OCI-LY3 (cell line): ENCODE measurements around the gene GJB1.

Experiments used
- H2AFZ ChIP-seq: fragments of 200-600, 300-600 bp; shearing (Covaris generic); 2 replicates; pipeline ENCODE4 v1.6.0; 2014; ENCODE audit warnings: antibody characterized with exemption, low read depth, low read length
- H3K27ac ChIP-seq: fragments of 200-600, 300-600 bp; sonication (generic); 2 replicates; pipeline ENCODE4 v1.5.1; 2014; ENCODE audit warnings: mild to moderate bottlenecking, low read length, moderate library complexity, mixed read lengths
- H3K27me3 ChIP-seq: fragments of 200-600, 300-600 bp; sonication (generic); 2 replicates; pipeline ENCODE4 v1.6.1; 2014; ENCODE audit warnings: low read depth, low read length, mixed read lengths
- H3K36me3 ChIP-seq: fragments of 200-600, 300-600 bp; sonication (generic); replicated peaks from 2 replicates; pipeline ENCODE3; 2014; ENCODE audit warnings: low read depth, low read length, mixed read lengths
- H3K4me1 ChIP-seq: fragments of 300-600, 200-600 bp; sonication (generic); 2 replicates; pipeline ENCODE4 v1.6.1; 2014; ENCODE audit warnings: low read length, mixed read lengths
- H3K4me2 ChIP-seq: fragments of 200-600, 300-600 bp; sonication (generic); 2 replicates; pipeline ENCODE4 v1.6.1; 2014; ENCODE audit warnings: low read length, mixed read lengths
- H3K4me3 ChIP-seq: fragments of 300-600, 200-600 bp; sonication (generic); 2 replicates; pipeline ENCODE4 v1.5.1; 2014; ENCODE audit warnings: antibody characterized with exemption, mild to moderate bottlenecking, low read length, moderate library complexity
- H3K79me2 ChIP-seq: fragments of 300-600, 200-600 bp; shearing (Covaris generic); 2 replicates; pipeline ENCODE4 v1.6.1; 2014; ENCODE audit warnings: mild to moderate bottlenecking, low read length, mixed read lengths
- H3K9ac ChIP-seq: fragments of 300-600, 200-600 bp; shearing (Covaris generic); 2 replicates; pipeline ENCODE4 v1.6.0; 2014; ENCODE audit warnings: mild to moderate bottlenecking, low read length, moderate library complexity
- H3K9me3 ChIP-seq: fragments of 200-600, 300-600 bp; shearing (Covaris generic); 2 replicates; pipeline ENCODE4 v1.6.1; 2014; ENCODE audit warnings: low read length, mixed read lengths; ENCODE audit not compliant: insufficient read depth
- H4K20me1 ChIP-seq: fragments of 200-600, 300-600 bp; sonication (generic); 2 replicates; pipeline ENCODE4 v1.6.1; 2016; ENCODE audit warnings: low read length, mixed read lengths; ENCODE audit not compliant: insufficient read depth
- CTCF ChIP-seq: fragments of 200-600, 300-600 bp; sonication (generic); IDR thresholded peaks from 2 replicates; pipeline ENCODE4 v1.5.1; 2014; ENCODE audit warnings: antibody characterized with exemption, low read length, low read depth
- EZH2phosphoT487 ChIP-seq: fragments of 200-600 bp; shearing (Covaris generic); IDR thresholded peaks from 2 replicates; pipeline ENCODE4 v1.6.1; 2018; ENCODE audit warnings: antibody characterized with exemption, mixed run types, low read depth

The GJB1 gene

GRCh38 chrX:71199252-71200008 is 23.6 kb upstream of the GJB1 start:
- Histone ChIP-seq H3K9ac (no peak overlapping the region), H2AFZ (peak overlapping the region; percentile 47; the same call in 1 of the 2 replicates), H3K36me3 (peaks cover 8% of the 10 kb centered on the region), H3K27me3 (no peaks in the 10 kb centered on the region), H3K79me2 (peaks cover 30% of the 10 kb centered on the region), H4K20me1 (no peaks in the 10 kb centered on the region), H3K4me2 (peak overlapping the region; percentile 35), H3K27ac (peak overlapping the region; percentile 35; the same call in 1 of the 2 replicates), H3K4me1 (peaks cover 34% of the 10 kb centered on the region), H3K9me3 (no peaks in the 10 kb centered on the region), H3K4me3 (no peak overlapping the region; the same call in 1 of the 2 replicates)
- TF ChIP-seq EZH2phosphoT487 (no peak), CTCF (no peak)

GRCh38 chrX:71210816-71211215 is 12.2 kb upstream of the GJB1 start:
- Histone ChIP-seq H3K27me3 (peaks cover 11% of the 10 kb centered on the region; the same call in 1 of the 2 replicates), H3K9me3 (no peaks in the 10 kb centered on the region), H3K4me3 (no peak overlapping the region)

GRCh38 chrX:71212536-71212935 is 10.5 kb upstream of the GJB1 start:
- Histone ChIP-seq H3K4me1 (no peaks in the 10 kb centered on the region), H3K9ac (no peak overlapping the region), H3K27ac (no peak overlapping the region), H3K36me3 (no peaks in the 10 kb centered on the region), H2AFZ (no peak overlapping the region), H3K9me3 (no peaks in the 10 kb centered on the region), H4K20me1 (no peaks in the 10 kb centered on the region), H3K27me3 (peaks cover 11% of the 10 kb centered on the region; the same call in 1 of the 2 replicates), H3K4me2 (no peak overlapping the region), H3K79me2 (no peaks in the 10 kb centered on the region), H3K4me3 (no peak overlapping the region)
- no peak for TF ChIP-seq EZH2phosphoT487
- no peak for TF ChIP-seq CTCF

More at GRCh38 chrX:71210816-71211215, 12.2 kb upstream of the GJB1 start:
- Histone ChIP-seq H3K79me2 (no peaks in the 10 kb centered on the region), H2AFZ (no peak overlapping the region), H3K36me3 (no peaks in the 10 kb centered on the region), H3K4me1 (no peaks in the 10 kb centered on the region), H3K27ac (no peak overlapping the region), H3K9ac (no peak overlapping the region), H3K4me2 (no peak overlapping the region), H4K20me1 (no peaks in the 10 kb centered on the region)
- TF ChIP-seq CTCF: no peak
- no peak for TF ChIP-seq EZH2phosphoT487

- Histone ChIP-seq H4K20me1 (no peaks in the 10 kb centered on the region), H3K4me1 (no peaks in the 10 kb centered on the region), H3K27ac (no peak overlapping the region), H3K79me2 (no peaks in the 10 kb centered on the region), H3K4me2 (no peak overlapping the region), H3K4me3 (no peak overlapping the region), H2AFZ (no peak overlapping the region), H3K36me3 (no peaks in the 10 kb centered on the region), H3K9ac (no peak overlapping the region), H3K27me3 (peaks cover 11% of the 10 kb centered on the region; the same call in 1 of the 2 replicates), H3K9me3 (no peaks in the 10 kb centered on the region)
- TF ChIP-seq CTCF (no peak), EZH2phosphoT487 (no peak)
These were observed 8.9 kb upstream of the GJB1 start for GRCh38 chrX:71214152-71214551.
